Kidney epithelial cell (primary cell): Measurements from ENCODE around the gene PLXNA1. TPM values are rescaled to one million over a fixed set of nuclear protein-coding genes. Genes with fewer than 3 reads are reported as not detected.
A peak's percentile ranks its signal among the peaks of the same experiment; 100 is the strongest.

Experiments
- DNase-seq: peaks from one replicate; pipeline ENCODE4 v3.0.0-alpha.2; 2010; ENCODE audit warnings: low read depth
- H3K27me3 ChIP-seq: 2 replicates; pipeline ENCODE4 v1.6.0; 2011; ENCODE audit warnings: low read length; ENCODE audit not compliant: control insufficient read depth, insufficient read depth
- H3K36me3 ChIP-seq: 2 replicates; pipeline ENCODE4 v1.5.1; 2011; ENCODE audit warnings: low read length; ENCODE audit not compliant: control insufficient read depth, insufficient read depth
- H3K4me3 ChIP-seq: 2 replicates; pipeline ENCODE4 v1.5.1; 2011; ENCODE audit warnings: low read depth, mild to moderate bottlenecking, control low read depth, low read length
- total RNA-seq: library from RNA; depleted of rRNA; stranded (reverse); fragments of >200 nt; gene quantifications from 2 replicates; pipeline ENCODE4 v1.2.3, GENCODE V29; 2015
- TF ChIP-seq, protein P1 (sequence below): IDR thresholded peaks from 2 replicates; pipeline ENCODE4 v1.5.1; 2011; ENCODE audit warnings: mild to moderate bottlenecking, moderate library complexity, low read length, control low read depth, inconsistent platforms; ENCODE audit not compliant: insufficient read depth, poor library complexity, severe bottlenecking

Gene PLXNA1
- total RNA-seq, 1 donor from 2014 or later = 54.3 TPM

GRCh38 chr3:126967386-126967785 lies 15.5 kb upstream of the PLXNA1 start:
- Histone ChIP-seq H3K36me3 (no peaks in the 10 kb centered on the region), H3K4me3 (no peak overlapping the region), H3K27me3 (no peaks in the 10 kb centered on the region)
- TF ChIP-seq, protein P1, sequence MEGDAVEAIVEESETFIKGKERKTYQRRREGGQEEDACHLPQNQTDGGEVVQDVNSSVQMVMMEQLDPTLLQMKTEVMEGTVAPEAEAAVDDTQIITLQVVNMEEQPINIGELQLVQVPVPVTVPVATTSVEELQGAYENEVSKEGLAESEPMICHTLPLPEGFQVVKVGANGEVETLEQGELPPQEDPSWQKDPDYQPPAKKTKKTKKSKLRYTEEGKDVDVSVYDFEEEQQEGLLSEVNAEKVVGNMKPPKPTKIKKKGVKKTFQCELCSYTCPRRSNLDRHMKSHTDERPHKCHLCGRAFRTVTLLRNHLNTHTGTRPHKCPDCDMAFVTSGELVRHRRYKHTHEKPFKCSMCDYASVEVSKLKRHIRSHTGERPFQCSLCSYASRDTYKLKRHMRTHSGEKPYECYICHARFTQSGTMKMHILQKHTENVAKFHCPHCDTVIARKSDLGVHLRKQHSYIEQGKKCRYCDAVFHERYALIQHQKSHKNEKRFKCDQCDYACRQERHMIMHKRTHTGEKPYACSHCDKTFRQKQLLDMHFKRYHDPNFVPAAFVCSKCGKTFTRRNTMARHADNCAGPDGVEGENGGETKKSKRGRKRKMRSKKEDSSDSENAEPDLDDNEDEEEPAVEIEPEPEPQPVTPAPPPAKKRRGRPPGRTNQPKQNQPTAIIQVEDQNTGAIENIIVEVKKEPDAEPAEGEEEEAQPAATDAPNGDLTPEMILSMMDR = no peak
- DNase-seq = no peak

DNA sequence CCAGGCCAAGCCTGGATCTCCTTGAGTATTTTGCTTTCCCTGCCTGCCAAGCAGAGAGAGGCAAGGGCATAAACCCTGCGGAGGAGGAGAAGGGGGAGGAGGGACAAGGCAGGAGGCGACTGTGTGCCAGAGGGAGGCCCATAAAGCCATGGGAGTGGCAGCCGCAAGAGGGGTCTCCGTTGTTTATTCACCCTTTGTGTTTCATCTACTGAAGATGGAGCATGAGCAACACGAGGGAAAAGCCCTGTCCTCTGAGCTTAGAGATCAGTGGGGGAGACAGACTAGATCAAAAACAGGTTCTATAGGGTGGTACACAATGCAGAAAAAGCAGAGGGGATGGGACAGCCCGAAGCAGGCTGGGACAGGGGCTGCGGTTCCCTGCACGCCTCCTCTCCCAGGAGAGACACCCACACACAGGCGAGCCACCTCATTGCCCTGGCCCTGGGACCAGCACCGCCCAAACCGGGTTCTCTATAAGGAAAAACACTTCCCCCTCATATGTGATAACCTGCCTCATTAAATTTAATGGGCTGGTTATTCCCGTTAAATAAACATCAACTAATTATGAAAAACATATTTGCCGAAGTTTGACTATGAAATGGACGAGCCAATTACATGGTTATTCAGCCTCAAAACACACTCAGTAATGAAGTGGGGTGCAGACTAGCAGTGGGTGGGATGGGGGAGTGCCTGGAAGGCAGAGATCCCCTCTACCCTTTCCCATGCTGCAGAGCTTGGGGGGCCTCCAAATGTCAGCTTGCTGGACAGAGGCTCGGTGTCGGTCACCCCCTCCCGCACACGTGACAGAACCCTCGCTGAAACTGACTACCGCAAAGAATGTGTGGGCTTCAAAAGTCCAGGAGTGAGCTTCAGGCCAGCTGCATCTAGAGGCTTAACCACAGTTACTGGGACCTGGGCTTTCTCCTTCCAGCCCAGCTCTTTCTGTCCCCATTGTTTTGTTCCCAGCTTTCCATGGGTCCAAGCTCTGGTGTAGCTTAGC lies 14.2 kb upstream of the PLXNA1 start:
- Histone ChIP-seq H3K27me3 (no peaks in the 10 kb centered on the region), H3K36me3 (no peaks in the 10 kb centered on the region), H3K4me3 (no peak overlapping the region)
- TF ChIP-seq, protein P1 = no peak
- DNase-seq = no peak

DNA sequence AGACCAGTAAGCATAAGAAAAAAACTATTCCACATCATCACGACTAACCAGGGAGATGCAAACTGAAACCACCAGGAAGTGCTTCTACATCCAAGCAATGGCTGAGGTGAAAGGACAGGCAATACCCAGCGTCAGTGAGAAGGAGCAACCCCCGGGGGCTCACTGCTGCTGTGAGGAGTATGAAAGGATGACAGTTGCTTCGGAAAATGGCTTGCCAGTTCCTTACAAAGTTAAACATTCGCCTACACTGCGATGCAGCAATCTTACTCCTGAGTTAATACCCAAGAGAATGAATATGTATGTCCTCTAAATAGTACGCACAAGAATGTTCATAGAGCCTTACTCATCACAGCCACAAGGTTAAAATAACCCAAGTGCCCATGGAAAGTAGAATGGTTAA lies 13.3 kb upstream of the PLXNA1 start:
- TF ChIP-seq, protein P1 = no peak
- DNase-seq = peak; percentile 44
- H3K27me3 ChIP-seq = no peaks in the 10 kb centered on the region
- no peaks in the 10 kb centered on the region for H3K36me3 ChIP-seq
- no peak overlapping the region for H3K4me3 ChIP-seq

- Histone ChIP-seq H3K4me3 (no peak overlapping the region), H3K36me3 (no peaks in the 10 kb centered on the region), H3K27me3 (no peaks in the 10 kb centered on the region)
- DNase-seq = no peak
- TF ChIP-seq, protein P1 = no peak
Measured at GRCh38 chr3:126970101-126970500, 12.8 kb upstream of the PLXNA1 start.

DNA sequence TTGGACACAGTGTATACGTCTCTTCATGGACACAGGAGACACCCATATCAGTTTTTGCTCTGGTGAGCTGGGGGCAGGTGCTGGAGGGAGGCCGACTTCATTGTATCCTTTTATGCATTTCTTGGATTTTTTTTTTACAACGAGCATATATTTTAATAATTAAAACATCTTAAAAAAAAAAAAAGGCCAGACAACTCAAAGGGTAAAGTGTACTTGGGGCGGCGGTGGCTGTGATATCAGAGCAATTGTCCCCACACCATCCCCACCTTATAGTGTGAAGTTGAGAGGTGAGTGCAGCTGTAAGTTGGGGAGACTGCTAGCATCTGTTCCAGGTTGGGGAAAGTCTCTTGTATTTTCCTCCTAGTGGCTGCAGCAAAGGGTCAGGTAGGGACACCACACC lies 12.0 kb upstream of the PLXNA1 start:
- H3K4me3 ChIP-seq = no peak overlapping the region
- TF ChIP-seq, protein P1 = no peak
- no peak for DNase-seq
- no peaks in the 10 kb centered on the region for H3K27me3 ChIP-seq
- H3K36me3 ChIP-seq = no peaks in the 10 kb centered on the region
